KG1 (cell line): ENCODE data around the gene ODF2.
"Not testable (repeated sequence)": the region's sequence is repeated elsewhere in the genome, so short reads cannot be mapped to it uniquely, and the experiment has no call there.

Experiments used
- DNase-seq: peaks from one replicate; lab custom pipeline; 2025; lab: John Stamatoyannopoulos, UW

ODF2 gene

GRCh38 chr9:128424268-128424780 is 31.5 kb upstream of the ODF2 start:
- no peak for DNase-seq

DNA sequence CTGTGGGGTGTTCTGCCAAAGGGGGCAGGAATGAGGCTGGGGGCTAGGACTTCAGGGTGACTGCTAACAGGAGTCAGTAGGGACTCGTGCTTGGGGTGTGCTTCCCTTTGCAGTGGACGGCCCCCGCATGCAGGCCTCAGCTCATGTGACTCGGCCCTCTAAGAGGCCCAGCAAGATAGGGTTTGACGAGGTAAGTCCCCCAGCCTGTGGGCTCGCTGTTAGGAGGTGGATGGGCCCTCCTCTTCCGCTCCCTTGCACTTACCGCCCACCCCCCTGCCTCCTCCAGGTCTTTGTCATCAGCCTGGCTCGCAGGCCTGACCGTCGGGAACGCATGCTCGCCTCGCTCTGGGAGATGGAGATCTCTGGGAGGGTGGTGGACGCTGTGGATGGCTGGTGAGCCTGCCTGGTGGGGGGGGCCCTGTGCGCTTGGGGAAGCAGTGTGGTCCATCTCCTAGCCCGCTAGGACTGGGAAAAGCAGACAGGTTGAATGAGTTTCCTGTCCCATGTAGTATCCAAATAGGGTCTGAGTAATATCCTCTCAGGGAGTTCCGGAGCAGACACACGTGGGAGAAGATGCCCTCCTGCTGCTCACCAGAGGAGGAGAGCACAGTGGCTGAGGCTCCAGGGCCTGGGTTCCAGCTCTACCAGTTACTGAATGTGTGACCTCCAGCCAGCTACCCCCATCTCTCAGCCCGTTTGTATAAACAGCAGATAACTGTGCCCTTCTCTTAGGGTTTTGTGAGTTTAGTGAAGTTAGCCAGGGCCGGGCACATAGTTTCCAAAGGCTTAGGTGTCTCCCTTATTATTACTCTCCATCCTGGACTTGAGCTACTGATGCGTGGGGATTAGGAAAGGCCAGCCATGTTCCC is 26.9 kb upstream of the ODF2 start:
- DNase-seq, result no peak

DNA sequence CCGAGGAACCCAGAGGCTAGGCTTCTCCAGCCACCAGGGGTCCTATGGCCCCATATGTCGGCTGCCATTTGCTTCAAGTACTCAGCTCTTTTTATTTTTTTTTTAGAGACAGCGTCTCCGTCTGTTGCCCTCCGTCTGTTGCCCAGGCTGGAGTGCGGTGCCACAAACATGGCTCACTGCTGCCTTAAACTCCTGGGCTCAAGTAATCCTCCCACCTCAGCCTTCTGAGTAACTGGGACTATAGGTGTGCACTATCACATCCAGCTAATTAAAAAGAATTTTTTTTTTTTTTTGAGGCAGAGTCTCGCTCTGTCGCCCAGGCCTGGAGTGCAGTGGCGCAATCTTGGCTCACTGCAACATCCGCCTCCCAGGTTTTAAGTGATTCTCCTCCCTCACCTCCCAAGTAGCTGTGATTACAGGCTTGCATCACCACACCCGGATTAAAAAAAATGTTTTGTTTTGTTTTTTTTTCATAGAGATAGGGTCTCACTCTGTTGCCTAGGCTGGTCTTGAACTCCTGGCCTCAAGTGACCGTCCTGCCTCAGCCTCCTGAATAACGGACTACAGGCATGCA is 26.2 kb upstream of the ODF2 start:
- no peak for DNase-seq

GRCh38 chr9:128431207-128431606 is 24.6 kb upstream of the ODF2 start:
- no peak for DNase-seq

- no peak for DNase-seq
These were observed 21.5 kb upstream of the ODF2 start for GRCh38 chr9:128434340-128434739.

DNA sequence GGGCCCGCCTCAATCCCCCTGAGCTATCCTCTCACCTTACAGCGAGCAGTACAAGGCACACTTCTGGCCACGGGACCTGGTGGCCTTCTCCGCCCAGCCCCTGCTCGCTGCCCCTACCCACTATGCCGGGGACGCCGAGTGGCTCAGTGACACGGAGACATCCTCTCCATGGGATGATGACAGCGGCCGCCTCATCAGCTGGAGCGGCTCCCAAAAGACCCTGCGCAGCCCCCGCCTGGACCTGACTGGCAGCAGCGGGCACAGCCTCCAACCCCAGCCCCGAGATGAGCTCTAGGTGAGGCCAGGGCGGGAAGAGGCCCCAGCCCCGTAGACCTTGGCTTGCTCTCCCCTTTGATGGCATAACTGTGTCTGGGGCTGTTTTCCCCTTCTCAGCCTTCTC is 20.2 kb upstream of the ODF2 start:
- no peak for DNase-seq

- DNase-seq, result peak; percentile 80
These were observed 17.3 kb upstream of the ODF2 start for GRCh38 chr9:128438343-128439109.

DNA sequence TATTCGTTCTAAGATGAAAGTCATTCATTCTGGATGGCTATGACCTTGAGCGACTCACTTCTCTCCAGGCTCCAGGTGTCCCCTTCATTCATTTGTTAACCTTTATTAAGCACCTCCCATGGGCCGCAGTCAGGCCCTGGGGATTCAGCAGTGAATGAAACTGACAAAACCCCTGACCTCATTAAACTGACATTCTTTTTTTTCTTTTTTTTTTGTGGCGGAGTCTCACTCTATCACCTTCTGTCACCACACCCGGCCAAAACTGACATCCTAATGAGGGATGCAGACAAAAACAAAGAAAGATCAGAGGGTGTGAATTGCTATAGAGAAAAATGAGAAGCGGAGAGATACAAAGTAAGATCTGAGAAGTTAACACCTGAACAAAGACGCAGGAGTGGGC is 16.5 kb upstream of the ODF2 start:
- no peak for DNase-seq

DNA sequence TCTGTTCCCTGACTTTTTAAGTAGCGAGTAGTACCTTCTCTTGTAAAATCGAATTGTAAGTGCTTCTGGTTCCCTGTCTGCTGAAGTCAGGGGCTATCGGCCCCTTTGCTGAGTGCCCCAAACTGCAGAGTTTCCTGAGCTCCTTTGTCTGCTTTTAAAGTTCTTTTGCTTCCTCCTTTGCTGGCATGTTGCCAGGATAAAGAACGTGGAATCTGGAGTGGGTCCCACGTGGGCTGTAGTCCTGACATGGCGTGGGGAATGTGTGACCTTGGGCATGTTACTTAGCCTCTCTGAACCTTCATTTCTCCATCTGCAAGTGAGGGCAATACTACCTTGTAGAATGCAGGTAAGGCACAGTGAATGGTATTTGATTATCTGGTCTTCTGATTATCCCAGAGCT is 13.7 kb upstream of the ODF2 start:
- no peak for DNase-seq

DNA sequence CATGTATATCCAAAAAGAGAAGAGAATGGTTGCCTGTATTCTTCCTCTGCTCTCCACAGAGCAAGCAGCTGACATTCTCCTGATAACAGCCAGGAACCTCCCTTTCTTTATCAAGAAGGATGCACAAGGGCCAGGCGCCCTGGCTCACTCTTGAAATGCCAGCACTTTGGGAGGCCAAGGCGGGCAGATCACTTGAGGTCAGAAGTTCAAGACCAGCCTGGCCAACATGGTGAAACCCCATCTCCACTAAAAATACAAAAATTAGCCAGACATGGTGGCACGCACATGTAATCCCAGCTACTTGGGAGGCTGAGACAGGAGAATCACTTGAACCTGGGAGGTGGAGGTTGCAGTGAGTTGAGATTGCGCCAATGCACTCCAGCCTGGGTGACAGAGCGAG is 9.3 kb upstream of the ODF2 start:
- not testable (repeated sequence) for DNase-seq

GRCh38 chr9:128448746-128449145 is 7.1 kb upstream of the ODF2 start:
- no peak for DNase-seq

DNA sequence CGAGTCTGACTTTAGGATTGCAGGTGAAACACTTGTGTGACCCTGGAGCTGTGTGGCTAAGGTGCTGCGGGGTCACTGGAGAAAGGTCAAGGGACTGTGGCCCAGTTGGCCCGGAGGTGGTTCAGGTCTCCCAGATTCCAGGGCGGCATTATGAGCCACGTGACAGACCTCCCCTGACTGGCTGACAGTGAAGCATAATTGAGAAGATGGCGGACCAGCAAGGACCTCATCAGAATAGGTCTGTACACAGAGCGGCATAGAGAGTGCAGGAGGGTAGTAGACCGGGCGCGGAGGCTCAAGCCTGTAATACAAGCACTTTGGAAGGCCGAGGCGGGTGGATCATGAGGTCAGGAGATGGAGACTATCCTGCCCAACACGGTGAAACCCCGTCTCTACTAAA is 815 bp upstream of the ODF2 start:
- DNase-seq, result no peak

DNA sequence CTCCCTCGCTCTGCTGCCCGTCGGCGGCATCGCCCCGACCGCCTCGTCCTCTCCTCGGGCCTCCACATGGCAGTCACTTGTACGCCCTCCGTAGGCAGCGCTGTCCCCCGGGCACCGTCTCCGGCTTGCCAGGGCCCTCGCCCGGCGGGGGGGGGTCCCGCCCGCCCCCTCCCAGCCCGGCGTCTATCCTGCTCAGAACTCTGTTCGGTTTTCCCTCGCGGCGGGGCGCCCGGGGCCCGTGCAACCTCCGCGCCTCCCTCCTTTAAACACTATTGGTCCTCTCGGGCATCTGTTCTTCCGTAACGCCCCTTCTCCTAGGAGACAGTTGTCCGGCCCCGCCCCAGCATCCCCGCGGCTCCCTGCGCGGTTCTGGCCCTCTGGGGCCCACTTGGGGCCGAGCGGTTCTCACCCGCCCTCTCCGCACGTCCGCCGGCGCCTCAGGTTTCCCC is 831 bp downstream of the ODF2 start:
- no peak for DNase-seq

DNA sequence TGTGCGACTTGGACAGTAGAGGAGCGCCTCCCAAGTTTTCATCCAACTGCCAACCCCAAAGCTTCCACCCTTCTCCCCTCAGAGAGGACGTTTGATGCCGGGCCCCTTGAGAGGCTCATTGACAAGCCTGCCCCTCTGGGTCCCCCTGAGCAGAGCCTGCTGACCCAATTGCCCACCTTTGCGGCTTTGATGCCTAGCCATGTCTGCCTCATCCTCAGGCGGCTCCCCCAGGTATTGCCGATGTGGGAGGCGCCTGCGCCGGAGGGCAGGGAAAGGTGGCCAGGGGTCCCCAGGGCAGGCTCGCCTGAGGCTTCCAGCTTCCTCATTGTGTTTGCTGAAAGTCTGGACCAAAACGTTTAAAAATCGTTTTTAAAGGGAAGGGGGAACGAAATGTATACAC is 1.4 kb downstream of the ODF2 start:
- DNase-seq, result no peak

- no peak for DNase-seq
These were observed 3.2 kb downstream of the ODF2 start for GRCh38 chr9:128459011-128459410.

DNA sequence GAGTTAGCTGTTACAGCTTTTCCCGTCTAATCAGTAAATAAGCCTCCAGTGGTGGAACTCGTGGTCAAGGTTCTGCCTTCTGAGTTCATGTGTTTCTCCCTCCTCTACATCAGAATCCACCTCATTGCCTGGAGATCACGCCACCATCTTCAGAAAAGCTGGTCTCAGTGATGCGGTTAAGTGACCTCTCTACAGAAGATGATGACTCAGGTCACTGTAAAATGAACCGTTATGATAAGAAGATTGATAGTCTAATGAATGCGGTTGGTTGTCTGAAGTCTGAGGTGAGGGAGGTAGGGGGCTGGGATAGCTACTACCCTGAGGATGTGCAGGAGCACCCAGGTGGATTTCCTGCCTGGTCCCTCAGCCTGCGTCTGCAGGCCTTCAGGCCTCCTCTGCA is 13.3 kb downstream of the ODF2 start:
- DNase-seq, result no peak

DNA sequence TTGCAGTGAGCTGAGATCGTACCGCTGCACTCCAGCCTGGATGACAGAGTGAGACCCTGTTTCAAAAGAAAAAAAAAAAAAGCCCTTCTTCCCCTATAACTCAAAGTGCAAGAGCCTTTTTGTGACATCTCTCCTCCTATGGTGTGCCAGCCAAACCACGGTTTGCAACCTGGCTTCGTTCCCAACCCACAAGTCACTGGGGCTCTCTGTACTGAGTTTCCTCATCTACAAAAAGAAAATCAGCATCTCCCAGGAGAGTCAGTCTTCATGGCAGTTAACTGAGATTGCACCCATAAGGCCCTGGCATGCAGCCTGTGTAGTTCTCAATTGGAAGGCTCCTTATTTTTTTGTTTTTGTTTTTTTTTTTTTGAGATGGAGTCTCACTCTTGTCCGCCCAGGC is 14.8 kb downstream of the ODF2 start:
- DNase-seq, result peak; percentile 47

DNA sequence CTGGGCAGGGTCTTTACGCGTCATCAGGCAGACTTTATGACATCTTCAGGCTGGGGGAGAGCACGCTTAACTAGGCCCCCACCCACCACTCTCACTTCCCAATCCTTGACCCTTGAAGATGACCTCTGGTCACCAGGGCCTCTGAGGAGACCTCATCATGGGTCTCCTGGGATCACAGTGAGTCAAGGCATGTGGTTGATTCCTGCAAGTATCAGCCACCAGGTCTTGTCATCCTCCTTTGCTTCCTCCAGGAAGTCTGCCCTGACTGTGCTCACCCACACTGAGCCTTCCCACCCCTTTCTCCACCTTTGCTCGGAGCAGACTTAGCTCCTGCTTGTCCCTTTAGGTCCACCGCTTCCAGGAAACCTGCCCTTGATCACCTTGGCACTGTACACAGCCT is 17.3 kb downstream of the ODF2 start:
- no peak for DNase-seq

GRCh38 chr9:128475867-128476266 is 20.1 kb downstream of the ODF2 start:
- DNase-seq, result no peak

DNA sequence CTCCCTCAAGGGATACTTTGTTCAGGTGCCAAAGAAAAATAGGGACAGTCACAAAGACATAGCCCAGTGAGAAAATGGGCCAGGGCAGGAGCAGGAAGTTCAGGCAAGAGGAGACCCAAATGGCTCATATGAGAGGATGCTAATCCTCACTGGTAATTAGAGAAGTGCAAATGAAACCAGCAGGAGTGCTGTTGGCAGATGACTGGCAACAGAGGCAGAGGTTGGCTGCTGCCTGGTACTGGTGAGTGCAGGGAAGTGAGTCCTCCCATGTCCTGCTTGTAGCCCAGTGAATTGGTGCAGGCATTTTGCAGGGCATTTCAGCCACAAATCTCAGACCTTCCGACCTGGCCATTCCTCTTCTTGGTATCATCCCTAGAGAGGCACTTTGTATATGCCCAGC is 23.5 kb downstream of the ODF2 start:
- no peak for DNase-seq

DNA sequence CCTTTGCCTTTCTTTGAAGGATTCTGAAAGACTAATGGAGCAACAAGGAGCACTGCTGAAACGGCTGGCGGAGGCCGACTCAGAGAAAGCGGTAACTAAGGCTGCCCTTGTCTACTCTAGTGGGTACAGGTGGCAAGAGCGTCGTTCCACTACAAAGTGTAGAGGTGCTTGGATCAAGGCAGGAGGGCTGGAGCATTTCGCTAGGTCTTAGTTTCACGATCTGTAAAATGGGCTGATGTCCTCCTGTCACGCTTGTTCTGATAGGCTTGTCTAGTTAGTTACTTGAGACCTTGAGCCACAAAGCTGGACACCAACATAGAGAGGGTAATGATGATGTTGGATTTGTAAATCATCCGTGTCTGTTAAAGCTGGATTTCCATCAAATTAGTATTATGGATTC is 25.8 kb downstream of the ODF2 start:
- no peak for DNase-seq

DNA sequence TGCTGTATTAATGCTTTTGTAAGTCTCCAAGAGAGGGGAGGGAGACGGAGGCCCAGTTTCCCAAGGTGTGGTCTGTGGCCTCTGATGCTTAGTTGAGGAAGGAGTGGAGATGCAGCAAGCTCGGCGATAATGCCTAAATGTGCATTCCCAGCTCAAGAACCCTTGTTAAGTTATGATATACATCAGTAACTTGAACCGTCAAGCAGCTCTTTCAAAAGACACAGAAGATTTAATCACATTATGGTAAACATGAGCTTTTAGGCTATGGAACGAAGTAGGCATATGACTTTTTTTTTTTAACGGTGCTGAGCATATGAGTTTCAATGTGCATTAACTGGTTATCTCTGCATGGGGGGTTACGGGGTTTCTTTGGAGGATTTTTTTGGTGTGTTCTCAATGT is 26.4 kb downstream of the ODF2 start:
- DNase-seq, result no peak
